ENCODE results near the gene PPP6C. TPM values are rescaled to one million over a fixed set of nuclear protein-coding genes. Genes with fewer than 3 reads are reported as not detected.
A peak's percentile ranks its signal among the peaks of the same experiment; 100 is the strongest.

Gene PPP6C
- total and polyA plus RNA-seq, 2 of the 13 experiments (the other 11 are each of a cell fraction or from before 2014, with no cell fraction given), result 18.5 to 20.9 TPM

DNA sequence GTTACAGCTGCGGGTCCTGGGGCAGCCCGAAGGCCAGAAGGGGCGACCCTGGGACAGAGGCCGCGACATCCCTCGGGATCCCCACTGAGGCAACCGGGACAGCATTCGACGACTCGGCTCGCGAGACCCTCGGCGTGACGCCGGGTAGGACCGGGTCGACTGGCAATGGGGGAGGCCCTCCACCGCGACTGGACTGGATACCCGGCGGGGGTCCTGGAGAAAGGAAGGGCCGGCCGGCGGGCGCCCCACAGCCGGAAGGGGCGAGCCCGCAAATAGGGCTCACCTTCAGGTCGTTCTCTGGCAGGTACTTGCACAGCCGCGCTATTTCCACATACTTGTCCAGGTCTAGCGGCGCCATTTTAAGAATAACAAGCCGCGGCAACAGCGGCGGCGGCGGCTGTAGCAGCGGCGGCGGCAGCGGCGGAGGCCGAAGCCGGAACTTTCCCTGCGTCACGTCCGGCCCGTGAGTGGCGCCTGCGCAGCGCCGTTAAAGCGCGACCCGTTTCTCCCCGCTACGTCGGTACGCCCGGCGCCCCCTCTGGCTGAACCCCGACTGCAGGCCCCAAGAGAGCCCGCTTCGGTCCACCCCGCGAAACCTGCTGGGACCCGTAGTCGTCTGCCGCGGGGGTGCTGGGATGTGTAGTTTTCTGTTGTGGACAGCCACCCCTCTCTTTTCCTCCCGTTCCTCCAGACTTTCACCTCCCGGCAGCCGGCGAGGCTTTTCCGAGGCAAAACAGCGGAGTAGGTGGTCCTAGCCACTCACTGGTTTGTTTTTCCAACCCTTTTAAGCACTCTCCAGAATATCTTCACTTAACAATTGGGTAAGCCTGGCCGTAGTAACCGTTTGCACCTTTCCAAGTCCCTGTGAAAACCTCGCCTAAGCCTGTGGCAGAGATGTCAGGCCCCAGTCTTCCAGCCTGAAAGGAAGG, at the start of gene PPP6C (continued):
- TF ChIP-seq MAFK (conservative IDR thresholded peaks at IDR 0.05 in 1 of 2, IDR thresholded peaks at IDR 0.05 in 1 of 2; ENCODE audit: low read length in 2 of 2), result no peak
- TF ChIP-seq ZNF253 (CRISPR knock-in tag; IDR thresholded peaks at IDR 0.05; ENCODE audit: borderline replicate concordance), result no peak
- TF ChIP-seq MED13 (CRISPR knock-in tag; IDR thresholded peaks at IDR 0.05), result no peak
- TF ChIP-seq TP53 (CRISPR knock-in tag; conservative IDR thresholded peaks at IDR 0.05), result no peak
- TF ChIP-seq HNF4A (CRISPR knock-in tag; IDR thresholded peaks at IDR 0.05), result 0 out of 2 replicates have a peak, but pooled peaks have one; percentile 20
- no peak for TF ChIP-seq ZNF34 (CRISPR knock-in tag; IDR thresholded peaks at IDR 0.05; ENCODE audit: borderline replicate concordance)
- TF ChIP-seq ZNF101 (CRISPR knock-in tag; IDR thresholded peaks at IDR 0.05; ENCODE audit: borderline replicate concordance, low read depth), result no peak
- TF ChIP-seq, protein P1, sequence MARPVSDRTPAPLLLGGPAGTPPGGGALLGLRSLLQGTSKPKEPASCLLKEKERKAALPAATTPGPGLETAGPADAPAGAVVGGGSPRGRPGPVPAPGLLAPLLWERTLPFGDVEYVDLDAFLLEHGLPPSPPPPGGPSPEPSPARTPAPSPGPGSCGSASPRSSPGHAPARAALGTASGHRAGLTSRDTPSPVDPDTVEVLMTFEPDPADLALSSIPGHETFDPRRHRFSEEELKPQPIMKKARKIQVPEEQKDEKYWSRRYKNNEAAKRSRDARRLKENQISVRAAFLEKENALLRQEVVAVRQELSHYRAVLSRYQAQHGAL (CRISPR knock-in tag; IDR thresholded peaks at IDR 0.05; ENCODE audit: not compliant biosample characterization), result no peak
- no peak for TF ChIP-seq ZNF816 (CRISPR knock-in tag; IDR thresholded peaks at IDR 0.05; ENCODE audit: borderline replicate concordance)
- TF ChIP-seq, protein P2, sequence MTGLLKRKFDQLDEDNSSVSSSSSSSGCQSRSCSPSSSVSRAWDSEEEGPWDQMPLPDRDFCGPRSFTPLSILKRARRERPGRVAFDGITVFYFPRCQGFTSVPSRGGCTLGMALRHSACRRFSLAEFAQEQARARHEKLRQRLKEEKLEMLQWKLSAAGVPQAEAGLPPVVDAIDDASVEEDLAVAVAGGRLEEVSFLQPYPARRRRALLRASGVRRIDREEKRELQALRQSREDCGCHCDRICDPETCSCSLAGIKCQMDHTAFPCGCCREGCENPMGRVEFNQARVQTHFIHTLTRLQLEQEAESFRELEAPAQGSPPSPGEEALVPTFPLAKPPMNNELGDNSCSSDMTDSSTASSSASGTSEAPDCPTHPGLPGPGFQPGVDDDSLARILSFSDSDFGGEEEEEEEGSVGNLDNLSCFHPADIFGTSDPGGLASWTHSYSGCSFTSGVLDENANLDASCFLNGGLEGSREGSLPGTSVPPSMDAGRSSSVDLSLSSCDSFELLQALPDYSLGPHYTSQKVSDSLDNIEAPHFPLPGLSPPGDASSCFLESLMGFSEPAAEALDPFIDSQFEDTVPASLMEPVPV (CRISPR knock-in tag; IDR thresholded peaks at IDR 0.05), result peak; percentile 79; the same call in 1 of the 2 replicates
- no peak for TF ChIP-seq MYNN (CRISPR knock-in tag; IDR thresholded peaks at IDR 0.05; ENCODE audit: low read depth)
- 0 out of 2 replicates have a peak, but pooled peaks have one; percentile 57 for TF ChIP-seq KDM4B (CRISPR knock-in tag; IDR thresholded peaks at IDR 0.05)
- TF ChIP-seq ZNF766 (CRISPR knock-in tag; IDR thresholded peaks at IDR 0.05; ENCODE audit: borderline replicate concordance), result no peak
- no peak for TF ChIP-seq ZNF569 (CRISPR knock-in tag; IDR thresholded peaks at IDR 0.05; ENCODE audit: borderline replicate concordance)
- TF ChIP-seq, protein P3, sequence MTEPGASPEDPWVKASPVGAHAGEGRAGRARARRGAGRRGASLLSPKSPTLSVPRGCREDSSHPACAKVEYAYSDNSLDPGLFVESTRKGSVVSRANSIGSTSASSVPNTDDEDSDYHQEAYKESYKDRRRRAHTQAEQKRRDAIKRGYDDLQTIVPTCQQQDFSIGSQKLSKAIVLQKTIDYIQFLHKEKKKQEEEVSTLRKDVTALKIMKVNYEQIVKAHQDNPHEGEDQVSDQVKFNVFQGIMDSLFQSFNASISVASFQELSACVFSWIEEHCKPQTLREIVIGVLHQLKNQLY (CRISPR knock-in tag; IDR thresholded peaks at IDR 0.05), result no peak
- peak; percentile 53 for TF ChIP-seq FOXA3 (CRISPR knock-in tag; IDR thresholded peaks at IDR 0.05)
- no peak for TF ChIP-seq ZFP82 (CRISPR knock-in tag; IDR thresholded peaks at IDR 0.05; ENCODE audit: borderline replicate concordance)
- TF ChIP-seq YEATS4 (CRISPR knock-in tag; IDR thresholded peaks at IDR 0.05; ENCODE audit: borderline replicate concordance), result peak; percentile 20; the same call in 1 of the 2 replicates
- peak; percentile 88 for TF ChIP-seq ZNF430 (CRISPR knock-in tag; IDR thresholded peaks at IDR 0.05)
- peak; percentile 93 for TF ChIP-seq ZNF350 (CRISPR knock-in tag; IDR thresholded peaks at IDR 0.05; ENCODE audit: borderline replicate concordance, low read depth)
- TF ChIP-seq, protein P4, sequence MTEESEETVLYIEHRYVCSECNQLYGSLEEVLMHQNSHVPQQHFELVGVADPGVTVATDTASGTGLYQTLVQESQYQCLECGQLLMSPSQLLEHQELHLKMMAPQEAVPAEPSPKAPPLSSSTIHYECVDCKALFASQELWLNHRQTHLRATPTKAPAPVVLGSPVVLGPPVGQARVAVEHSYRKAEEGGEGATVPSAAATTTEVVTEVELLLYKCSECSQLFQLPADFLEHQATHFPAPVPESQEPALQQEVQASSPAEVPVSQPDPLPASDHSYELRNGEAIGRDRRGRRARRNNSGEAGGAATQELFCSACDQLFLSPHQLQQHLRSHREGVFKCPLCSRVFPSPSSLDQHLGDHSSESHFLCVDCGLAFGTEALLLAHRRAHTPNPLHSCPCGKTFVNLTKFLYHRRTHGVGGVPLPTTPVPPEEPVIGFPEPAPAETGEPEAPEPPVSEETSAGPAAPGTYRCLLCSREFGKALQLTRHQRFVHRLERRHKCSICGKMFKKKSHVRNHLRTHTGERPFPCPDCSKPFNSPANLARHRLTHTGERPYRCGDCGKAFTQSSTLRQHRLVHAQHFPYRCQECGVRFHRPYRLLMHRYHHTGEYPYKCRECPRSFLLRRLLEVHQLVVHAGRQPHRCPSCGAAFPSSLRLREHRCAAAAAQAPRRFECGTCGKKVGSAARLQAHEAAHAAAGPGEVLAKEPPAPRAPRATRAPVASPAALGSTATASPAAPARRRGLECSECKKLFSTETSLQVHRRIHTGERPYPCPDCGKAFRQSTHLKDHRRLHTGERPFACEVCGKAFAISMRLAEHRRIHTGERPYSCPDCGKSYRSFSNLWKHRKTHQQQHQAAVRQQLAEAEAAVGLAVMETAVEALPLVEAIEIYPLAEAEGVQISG (CRISPR knock-in tag; IDR thresholded peaks at IDR 0.05), result peak; percentile 97
- no peak for TF ChIP-seq U2AF1 (optimal IDR thresholded peaks at IDR 0.05; ENCODE audit: low read depth, low read length)
- TF ChIP-seq EZH2 (conservative IDR thresholded peaks at IDR 0.05; ENCODE audit: low read depth, low read length), result no peak
